Ishikawa (cell line): ENCODE results near the gene ZIM2.

ENCODE experiments used
- CEBPB ChIP-seq: IDR thresholded peaks from 2 replicates; pipeline ENCODE4 v1.6.1; 2012
- CREB1 ChIP-seq: IDR thresholded peaks from 2 replicates; pipeline ENCODE4 v1.6.1; 2012; ENCODE audit warnings: low read depth
- EGR1 ChIP-seq: IDR thresholded peaks from 2 replicates; pipeline ENCODE4 v1.6.1; 2012
- EP300 ChIP-seq: IDR thresholded peaks from 2 replicates; pipeline ENCODE4 v1.6.1; 2012; ENCODE audit warnings: borderline replicate concordance
- FOXM1 ChIP-seq: IDR thresholded peaks from 2 replicates; pipeline ENCODE4 v1.6.1; 2012; ENCODE audit warnings: low read depth, borderline replicate concordance
- MAX ChIP-seq: IDR thresholded peaks from 2 replicates; pipeline ENCODE4 v1.6.1; 2012
- NFIC ChIP-seq: IDR thresholded peaks from 2 replicates; pipeline ENCODE4 v1.6.1; 2012
- RAD21 ChIP-seq: IDR thresholded peaks from 2 replicates; pipeline ENCODE4 v1.6.1; 2012; ENCODE audit warnings: low read depth
- REST ChIP-seq: IDR thresholded peaks from 2 replicates; pipeline ENCODE4 v1.6.1; 2012; ENCODE audit warnings: low read depth, mild to moderate bottlenecking
- TAF1 ChIP-seq: IDR thresholded peaks from 2 replicates; pipeline ENCODE4 v1.6.1; 2012; ENCODE audit warnings: low read depth, mild to moderate bottlenecking
- TCF12 ChIP-seq: IDR thresholded peaks from 2 replicates; pipeline ENCODE4 v1.6.1; 2012; ENCODE audit warnings: low read depth
- TEAD4 ChIP-seq: IDR thresholded peaks from 2 replicates; pipeline ENCODE4 v1.6.1; 2012
- USF1 ChIP-seq: IDR thresholded peaks from 2 replicates; pipeline ENCODE4 v1.6.1; 2012
- YY1 ChIP-seq: IDR thresholded peaks from 2 replicates; pipeline ENCODE4 v1.6.1; 2012; ENCODE audit warnings: low read depth
- ZBTB7A ChIP-seq: IDR thresholded peaks from 2 replicates; pipeline ENCODE4 v1.6.1; 2012; ENCODE audit warnings: low read depth

Gene ZIM2

GRCh38 chr19:56746367-56746766 lies 94.2 kb downstream of the ZIM2 start:
- TF ChIP-seq EP300: no peak
- TF ChIP-seq TAF1: no peak
- no peak for TF ChIP-seq NFIC
- no peak for TF ChIP-seq MAX
- no peak for TF ChIP-seq CEBPB
- TF ChIP-seq TCF12: no peak
- TF ChIP-seq CREB1: no peak
- TF ChIP-seq ZBTB7A: no peak
- no peak for TF ChIP-seq REST
- no peak for TF ChIP-seq FOXM1
- no peak for TF ChIP-seq YY1
- no peak for TF ChIP-seq EGR1
- no peak for TF ChIP-seq RAD21
- no peak for TF ChIP-seq USF1
- TF ChIP-seq TEAD4: no peak

GRCh38 chr19:56740501-56740900 lies 100.0 kb downstream of the ZIM2 start:
- no peak for TF ChIP-seq CEBPB
- no peak for TF ChIP-seq YY1

GRCh38 chr19:56736571-56736970 lies 104.0 kb downstream of the ZIM2 start:
- TF ChIP-seq TCF12 (no peak), ZBTB7A (no peak), TAF1 (no peak), YY1 (no peak), REST (no peak), EP300 (no peak), RAD21 (no peak), MAX (no peak), NFIC (no peak)

GRCh38 chr19:56732976-56733375 lies 107.5 kb downstream of the ZIM2 start:
- peak; percentile 80 for TF ChIP-seq REST
- TF ChIP-seq NFIC: no peak

GRCh38 chr19:56727677-56728076 lies 112.8 kb downstream of the ZIM2 start:
- TF ChIP-seq MAX (no peak), TEAD4 (no peak), TCF12 (no peak), YY1 (no peak), CREB1 (no peak), RAD21 (no peak), REST (no peak), CEBPB (no peak), USF1 (no peak), NFIC (no peak)
